GM19452 (cell line): ENCODE measurements around the gene PRR7.
A peak's percentile ranks its signal among the peaks of the same experiment; 100 is the strongest.

Source experiments
- ATAC-seq: cut with Tn5 transposase; IDR thresholded peaks from one replicate; pipeline ENCODE4 v1.9.1; 2021; ENCODE audit not compliant: unreplicated experiment

The PRR7 gene

GRCh38 chr5:177434942-177435738 is 11.5 kb upstream of the PRR7 start:
- no peak for ATAC-seq

- no peak for ATAC-seq
Observed at GRCh38 chr5:177435847-177436536, 10.6 kb upstream of the PRR7 start.

- no peak for ATAC-seq
Observed at GRCh38 chr5:177437623-177438022, 9.0 kb upstream of the PRR7 start.

GRCh38 chr5:177438468-177438867 is 8.1 kb upstream of the PRR7 start:
- no peak for ATAC-seq

GRCh38 chr5:177439518-177440053 is 7.0 kb upstream of the PRR7 start:
- no peak for ATAC-seq

GRCh38 chr5:177440211-177440989 is 6.2 kb upstream of the PRR7 start:
- ATAC-seq: no peak

GRCh38 chr5:177440990-177441780 is 5.4 kb upstream of the PRR7 start:
- ATAC-seq: no peak

- ATAC-seq: no peak
Observed at GRCh38 chr5:177442066-177442826, 4.4 kb upstream of the PRR7 start.

- ATAC-seq: no peak
Observed at GRCh38 chr5:177443144-177443983, 3.2 kb upstream of the PRR7 start.

- no peak for ATAC-seq
Observed at GRCh38 chr5:177444106-177445051, 2.2 kb upstream of the PRR7 start.

GRCh38 chr5:177445052-177445916 is 1.3 kb upstream of the PRR7 start:
- no peak for ATAC-seq

- no peak for ATAC-seq
Observed at GRCh38 chr5:177445917-177446199, 756 bp upstream of the PRR7 start.

GRCh38 chr5:177447066-177447610 is 524 bp downstream of the PRR7 start:
- peak; percentile 44 for ATAC-seq

GRCh38 chr5:177447611-177448243 is 1.1 kb downstream of the PRR7 start:
- no peak for ATAC-seq

GRCh38 chr5:177448244-177448950 is 1.8 kb downstream of the PRR7 start:
- no peak for ATAC-seq
